Upper lobe of left lung (tissue), 6 donors: ENCODE data around the gene SCN5A. TPM values are rescaled to one million over a fixed set of nuclear protein-coding genes. Genes with fewer than 3 reads are reported as not detected.

Experiments
- ATAC-seq, 2 donors: fragments of 200-7000 bp; cut with Tn5 transposase; one replicate each; pipeline ENCODE4 v1.9.1; 2022; ENCODE audit warnings: mild to moderate bottlenecking in 2 of 2, moderate library complexity in 2 of 2; ENCODE audit not compliant: low FRiP score in 2 of 2
- DNase-seq, 2 donors: peaks; one replicate each; pipeline ENCODE4 v3.0.0-alpha.2; 2019 to 2020
- H3K27ac ChIP-seq, 4 donors: fragments of 200-600 bp; sonication (generic); one replicate each; pipeline ENCODE4 v1.5.1; 2016 to 2019
- H3K27me3 ChIP-seq, 4 donors: fragments of 200-600 bp; sonication (generic); one replicate each; pipeline ENCODE4 v1.5.1; 2017 to 2019
- H3K36me3 ChIP-seq, 4 donors: fragments of 200-600 bp; sonication (generic); one replicate each; pipeline ENCODE4 v1.5.1; 2016 to 2019
- H3K4me1 ChIP-seq, 4 donors: fragments of 200-600 bp; sonication (generic); one replicate each; pipeline ENCODE4 v1.5.1; 2018 to 2019
- H3K4me3 ChIP-seq, 4 donors: fragments of 200-600 bp; sonication (generic); one replicate each; pipeline ENCODE4 v1.5.1; 2017 to 2019; ENCODE audit warnings: mild to moderate bottlenecking in 2 of 4, moderate library complexity in 1 of 4
- H3K9me3 ChIP-seq, 4 donors: fragments of 200-600 bp; sonication (generic); one replicate each; pipeline ENCODE4 v1.5.1; 2018 to 2019
- EP300 ChIP-seq, 4 donors: sonication (generic); formaldehyde crosslinking; IDR thresholded peaks; one replicate each; pipeline ENCODE4 v1.5.1; 2017; ENCODE audit warnings: antibody characterized with exemption in 4 of 4, control low read depth in 2 of 4
- POLR2A ChIP-seq, 4 donors: fragments of 450-650 bp; IDR thresholded peaks; one replicate each; pipeline ENCODE4 v1.5.1; 2016 to 2017; ENCODE audit warnings: antibody characterized with exemption in 4 of 4, mild to moderate bottlenecking in 2 of 4
- POLR2AphosphoS5 ChIP-seq, 2 donors: sonication (generic); formaldehyde crosslinking; IDR thresholded peaks; one replicate each; pipeline ENCODE4 v1.5.1; 2017; ENCODE audit warnings: antibody characterized with exemption in 2 of 2
- WGBS, 2 donors: methylation state at CpG; one replicate each; pipeline ENCODE4 v1.1.5; 2017 to 2018; 5-methylcytosine and 5-hydroxymethylcytosine counted together
- total RNA-seq, 6 donors: library from RNA; depleted of rRNA in 4 of 6; stranded (reverse); fragments of >200 nt in 4 of 6; gene quantifications; one replicate each; pipeline versions ENCODE4 v1.1.0 to v1.2.1, GENCODE V29; 2016 to 2021
- TF ChIP-seq, protein P1 (sequence below), 6 experiments: fragments of 450-650 bp in 4 of 6; fragments of 200-600 bp in 2 of 6; sonication (generic) in 2 of 6; IDR thresholded peaks; one replicate each; pipeline ENCODE4 v1.5.1; 2016 to 2019; ENCODE audit warnings: antibody characterized with exemption in 6 of 6
- donor health status: DM: no; HTN: no; CAD: no; lungs with moderate emphysema.
- donor health status: DM: no; HTN: yes; CAD: no; lungs with severe emphysema.

The SCN5A gene
- total RNA-seq, 6 donors from 2014 or later: under 0.01 to 0.30 (median 0.10) TPM; not detected in 1

DNA sequence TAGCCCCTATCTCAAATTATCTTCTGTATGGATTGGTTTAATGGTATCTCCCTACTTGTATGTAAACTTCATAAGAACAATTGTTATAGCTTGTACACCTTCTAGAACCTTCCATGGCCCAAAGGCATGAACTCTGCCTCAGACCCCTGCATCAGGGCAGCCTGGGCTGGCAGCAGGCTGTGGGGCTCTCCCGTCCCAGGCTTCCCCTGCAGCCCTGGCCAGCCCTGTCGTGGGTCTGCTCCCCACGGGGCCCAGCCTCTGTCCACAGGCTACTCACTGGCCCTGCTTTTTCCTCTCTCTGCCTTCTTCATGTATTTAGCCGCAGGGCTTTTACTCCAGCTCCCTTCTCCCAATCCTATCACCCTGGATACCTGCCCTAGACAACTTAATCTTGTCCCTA lies 4.4 kb downstream of the SCN5A start:
- no peak for ATAC-seq
- H3K27me3 ChIP-seq: peaks cover 0 to 19% (median 7%) of the 10 kb centered on the region in 4 donors
- no peak overlapping the region for H3K4me3 ChIP-seq
- H3K9me3 ChIP-seq: no peaks in the 10 kb centered on the region
- TF ChIP-seq EP300 (IDR thresholded peaks at IDR 0.05): no peak
- peak in 1 of 2 donors; percentile 1 for DNase-seq
- H3K27ac ChIP-seq: no peak overlapping the region
- 71 to 92% methylated on average over 3 to 4 of the region's 4 CpGs for WGBS, 2 donors
- peaks cover 13 to 15% (median 14%) of the 10 kb centered on the region in 4 donors for H3K4me1 ChIP-seq
- no peaks in the 10 kb centered on the region for H3K36me3 ChIP-seq

DNA sequence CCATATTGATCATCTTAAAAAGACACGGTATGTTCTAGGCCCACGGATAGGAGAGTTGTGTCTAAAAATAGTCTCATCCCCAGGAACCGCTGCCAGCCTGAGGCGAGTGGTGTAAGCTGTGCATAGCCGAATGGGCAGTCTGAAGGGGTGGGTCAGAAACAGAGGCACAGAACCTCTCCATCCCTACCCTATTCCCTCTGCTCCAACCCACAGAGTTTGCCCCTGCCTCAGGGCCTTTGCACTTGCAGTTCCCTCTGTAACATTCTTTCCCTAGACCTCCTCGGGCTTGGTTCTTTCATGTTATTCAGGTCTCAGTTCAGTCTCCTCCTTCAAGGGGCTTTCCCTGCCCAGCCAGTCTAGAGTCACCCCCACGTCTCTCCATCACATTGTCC lies 4.8 kb downstream of the SCN5A start:
- DNase-seq (peak in 1 of 2 donors; percentile 3), ATAC-seq (no peak)
- H3K36me3 ChIP-seq: no peaks in the 10 kb centered on the region
- no peak overlapping the region for H3K27ac ChIP-seq
- H3K4me3 ChIP-seq: no peak overlapping the region
- peaks cover 0 to 17% (median 7%) of the 10 kb centered on the region in 4 donors for H3K27me3 ChIP-seq
- no peaks in the 10 kb centered on the region for H3K9me3 ChIP-seq
- 77 to 87% methylated on average over 7 of the region's 7 CpGs for WGBS, 2 donors
- TF ChIP-seq EP300 (IDR thresholded peaks at IDR 0.05): no peak
- TF ChIP-seq, protein P1, sequence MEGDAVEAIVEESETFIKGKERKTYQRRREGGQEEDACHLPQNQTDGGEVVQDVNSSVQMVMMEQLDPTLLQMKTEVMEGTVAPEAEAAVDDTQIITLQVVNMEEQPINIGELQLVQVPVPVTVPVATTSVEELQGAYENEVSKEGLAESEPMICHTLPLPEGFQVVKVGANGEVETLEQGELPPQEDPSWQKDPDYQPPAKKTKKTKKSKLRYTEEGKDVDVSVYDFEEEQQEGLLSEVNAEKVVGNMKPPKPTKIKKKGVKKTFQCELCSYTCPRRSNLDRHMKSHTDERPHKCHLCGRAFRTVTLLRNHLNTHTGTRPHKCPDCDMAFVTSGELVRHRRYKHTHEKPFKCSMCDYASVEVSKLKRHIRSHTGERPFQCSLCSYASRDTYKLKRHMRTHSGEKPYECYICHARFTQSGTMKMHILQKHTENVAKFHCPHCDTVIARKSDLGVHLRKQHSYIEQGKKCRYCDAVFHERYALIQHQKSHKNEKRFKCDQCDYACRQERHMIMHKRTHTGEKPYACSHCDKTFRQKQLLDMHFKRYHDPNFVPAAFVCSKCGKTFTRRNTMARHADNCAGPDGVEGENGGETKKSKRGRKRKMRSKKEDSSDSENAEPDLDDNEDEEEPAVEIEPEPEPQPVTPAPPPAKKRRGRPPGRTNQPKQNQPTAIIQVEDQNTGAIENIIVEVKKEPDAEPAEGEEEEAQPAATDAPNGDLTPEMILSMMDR (IDR thresholded peaks at IDR 0.05): no peak
- H3K4me1 ChIP-seq: peaks cover 9 to 11% (median 10%) of the 10 kb centered on the region in 4 donors

DNA sequence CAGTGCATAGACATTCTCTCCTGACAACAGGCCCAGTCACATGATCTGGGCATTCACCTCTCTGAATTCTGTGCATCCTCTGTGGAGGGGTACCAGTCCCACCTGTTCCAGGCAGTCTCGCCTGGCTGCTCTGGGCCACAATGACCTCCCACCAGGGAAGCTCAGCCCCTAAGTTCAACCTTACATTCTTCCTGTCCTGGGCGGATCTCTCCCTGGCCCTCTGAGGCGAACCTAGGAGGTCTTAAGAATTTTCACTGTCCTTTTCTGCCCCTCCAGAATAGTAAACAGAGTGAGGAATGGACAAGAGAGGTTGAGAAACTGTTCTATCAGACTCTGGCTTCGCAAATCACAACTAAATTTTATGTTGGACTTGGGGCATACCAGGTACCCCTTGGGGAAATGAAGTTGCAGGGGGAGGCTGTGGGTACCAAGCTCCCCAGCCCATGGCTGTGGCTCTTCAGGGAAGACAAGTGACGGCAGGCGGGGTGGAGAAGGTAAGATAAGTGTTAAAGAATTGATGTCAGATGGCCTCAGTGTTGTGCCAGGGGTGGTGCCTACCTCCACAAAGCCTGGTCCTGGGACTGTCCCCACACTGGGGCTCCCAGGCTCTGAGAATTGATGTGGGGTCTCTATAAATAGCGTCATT lies 5.3 kb downstream of the SCN5A start:
- Histone ChIP-seq H3K9me3 (no peaks in the 10 kb centered on the region), H3K27ac (no peak overlapping the region), H3K4me3 (no peak overlapping the region), H3K27me3 (peaks cover 0 to 12% (median 6%) of the 10 kb centered on the region in 4 donors), H3K4me1 (peaks cover 6 to 7% (median 6%) of the 10 kb centered on the region in 4 donors), H3K36me3 (no peaks in the 10 kb centered on the region)
- ATAC-seq (no peak), DNase-seq (peak in 1 of 2 donors; percentile 8)
- 85 to 86% methylated on average over 7 of the region's 7 CpGs for WGBS, 2 donors
- TF ChIP-seq POLR2AphosphoS5 (IDR thresholded peaks at IDR 0.05): no peak
- TF ChIP-seq, protein P1 (IDR thresholded peaks at IDR 0.05): no peak
- TF ChIP-seq EP300 (IDR thresholded peaks at IDR 0.05): no peak

DNA sequence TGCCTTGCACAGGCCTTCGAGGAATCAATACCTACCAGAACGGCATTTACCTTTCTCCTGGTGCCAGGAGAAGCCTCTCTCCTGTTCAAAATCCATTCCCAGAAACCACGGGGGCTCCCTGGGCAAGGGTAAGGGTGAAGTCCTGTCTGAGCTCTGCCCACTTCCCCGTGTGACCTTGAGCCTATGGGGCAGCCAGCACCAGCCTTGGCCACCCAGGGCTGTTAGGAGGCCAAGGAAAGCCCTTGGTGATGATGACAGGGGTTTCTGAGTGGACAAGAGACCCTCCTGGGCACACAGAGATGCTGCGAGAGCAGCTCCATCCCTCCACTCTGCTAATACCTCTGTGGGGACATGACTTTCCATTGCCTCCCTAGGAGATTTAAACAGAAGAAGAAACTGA lies 5.9 kb downstream of the SCN5A start:
- DNase-seq (peak in 1 of 2 donors; percentile 8), ATAC-seq (no peak)
- peaks cover 0 to 7% (median 3%) of the 10 kb centered on the region in 4 donors for H3K27me3 ChIP-seq
- TF ChIP-seq, protein P1 (IDR thresholded peaks at IDR 0.05): no peak
- TF ChIP-seq POLR2AphosphoS5 (IDR thresholded peaks at IDR 0.05): no peak
- TF ChIP-seq POLR2A (IDR thresholded peaks at IDR 0.05): no peak
- TF ChIP-seq EP300 (IDR thresholded peaks at IDR 0.05): no peak
- no peak overlapping the region for H3K27ac ChIP-seq
- H3K4me1 ChIP-seq: peaks cover under 1 to 1% (median under 1%) of the 10 kb centered on the region in 4 donors
- WGBS, 2 donors: 75 to 88% methylated on average over 4 to 5 of the region's 5 CpGs
- H3K4me3 ChIP-seq: no peak overlapping the region
- no peaks in the 10 kb centered on the region for H3K36me3 ChIP-seq
- H3K9me3 ChIP-seq: no peaks in the 10 kb centered on the region

DNA sequence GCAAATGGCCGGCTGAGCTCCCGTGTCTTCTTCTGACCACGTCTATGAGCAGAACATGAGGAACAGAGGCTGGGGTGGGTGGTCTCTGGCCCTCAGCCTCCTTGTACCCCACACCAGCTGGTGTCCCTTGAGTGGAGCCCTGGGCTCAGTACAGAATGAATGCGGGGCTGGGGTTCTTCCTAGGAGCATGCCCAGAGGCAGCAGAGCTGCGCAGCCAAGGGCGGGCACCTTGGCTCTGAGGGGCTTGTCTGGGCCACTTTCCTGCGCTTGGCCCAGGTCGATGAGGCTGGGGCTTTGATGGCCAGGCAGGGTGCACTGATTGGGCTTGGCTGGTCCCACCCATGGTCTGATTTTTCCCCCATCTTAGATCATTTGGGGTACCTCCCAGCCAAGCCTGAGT lies 6.4 kb downstream of the SCN5A start:
- TF ChIP-seq POLR2A (IDR thresholded peaks at IDR 0.05): no peak
- TF ChIP-seq EP300 (IDR thresholded peaks at IDR 0.05): no peak
- no peak for TF ChIP-seq POLR2AphosphoS5 (IDR thresholded peaks at IDR 0.05)
- TF ChIP-seq, protein P1 (IDR thresholded peaks at IDR 0.05): no peak
- 86 to 89% methylated on average over 7 to 8 of the region's 8 CpGs for WGBS, 2 donors
- no peaks in the 10 kb centered on the region for H3K36me3 ChIP-seq
- peaks cover 0 to 6% (median under 1%) of the 10 kb centered on the region in 4 donors for H3K27me3 ChIP-seq
- no peak overlapping the region for H3K27ac ChIP-seq
- H3K4me3 ChIP-seq: no peak overlapping the region
- peak in 1 of 2 donors; percentile 15 for DNase-seq
- H3K4me1 ChIP-seq: no peaks in the 10 kb centered on the region
- ATAC-seq: no peak
- H3K9me3 ChIP-seq: no peaks in the 10 kb centered on the region
